H9 (cell line): ENCODE measurements around the gene CD2BP2. TPM values are rescaled to one million over a fixed set of nuclear protein-coding genes. Genes with fewer than 3 reads are reported as not detected.

Source experiments
- DNase-seq: peaks from one replicate; pipeline ENCODE4 v3.0.0-alpha.2; 2017
- H2AFZ ChIP-seq: one replicate; pipeline ENCODE4 v1.6.1; 2013; ENCODE audit warnings: mild to moderate bottlenecking, low read length, control low read depth, moderate library complexity
- H2AK5ac ChIP-seq: 2 replicates; pipeline ENCODE4 v1.6.1; 2013; ENCODE audit warnings: low read length, control low read depth, mixed read lengths; ENCODE audit not compliant: insufficient read length
- H2BK120ac ChIP-seq: one replicate; pipeline ENCODE4 v1.6.1; 2013; ENCODE audit warnings: low read depth, mild to moderate bottlenecking, low read length, control low read depth, inconsistent platforms; ENCODE audit not compliant: poor library complexity, severe bottlenecking
- H2BK12ac ChIP-seq: 2 replicates; pipeline ENCODE4 v1.6.1; 2013; ENCODE audit warnings: low read length, control low read depth, mixed read lengths, low read depth; ENCODE audit not compliant: insufficient read length
- H2BK15ac ChIP-seq: 2 replicates; pipeline ENCODE4 v1.6.1; 2013; ENCODE audit warnings: low read depth, low read length, control low read depth
- H2BK20ac ChIP-seq: one replicate; pipeline ENCODE4 v1.6.1; 2013; ENCODE audit warnings: low read depth, mild to moderate bottlenecking, low read length, control low read depth, inconsistent platforms; ENCODE audit not compliant: poor library complexity, severe bottlenecking
- H2BK5ac ChIP-seq: 2 replicates; pipeline ENCODE4 v1.6.1; 2013; ENCODE audit warnings: low read length, control low read depth, mixed read lengths; ENCODE audit not compliant: insufficient read length
- H3K14ac ChIP-seq: 2 replicates; pipeline ENCODE4 v1.6.1; 2013; ENCODE audit warnings: low read length, control low read depth; ENCODE audit not compliant: insufficient read depth
- H3K18ac ChIP-seq: 2 replicates; pipeline ENCODE4 v1.6.1; 2013; ENCODE audit warnings: low read depth, mild to moderate bottlenecking, mixed read lengths, low read length, control low read depth; ENCODE audit not compliant: insufficient read length
- H3K23ac ChIP-seq: 2 replicates; pipeline ENCODE4 v1.6.1; 2013; ENCODE audit warnings: low read length, control low read depth, mixed read lengths, low read depth; ENCODE audit not compliant: insufficient read length
- H3K23me2 ChIP-seq: 2 replicates; pipeline ENCODE4 v1.6.1; 2013; ENCODE audit warnings: low read depth, mild to moderate bottlenecking, mixed read lengths, low read length, control low read depth; ENCODE audit not compliant: insufficient read length, poor library complexity, severe bottlenecking
- H3K27ac ChIP-seq: 2 replicates; pipeline ENCODE4 v1.5.1; 2013; ENCODE audit warnings: low read length, control low read depth, mixed read lengths, low read depth; ENCODE audit not compliant: insufficient read length
- H3K27me3 ChIP-seq: 2 replicates; pipeline ENCODE4 v1.6.1; 2013; ENCODE audit warnings: low read length, control low read depth, inconsistent platforms; ENCODE audit not compliant: insufficient read depth
- H3K4ac ChIP-seq: 2 replicates; pipeline ENCODE4 v1.6.1; 2013; ENCODE audit warnings: low read depth, mild to moderate bottlenecking, control low read depth, inconsistent platforms, low read length, moderate library complexity
- H3K4me1 ChIP-seq: 2 replicates; pipeline ENCODE4 v1.6.1; 2013; ENCODE audit warnings: low read length, control low read depth, inconsistent platforms; ENCODE audit not compliant: insufficient read depth
- H3K4me2 ChIP-seq: 2 replicates; pipeline ENCODE4 v1.6.1; 2013; ENCODE audit warnings: low read length, control low read depth, mixed read lengths; ENCODE audit not compliant: insufficient read length, insufficient read depth
- H3K56ac ChIP-seq: 2 replicates; pipeline ENCODE4 v1.6.1; 2013; ENCODE audit warnings: low read depth, mild to moderate bottlenecking, mixed read lengths, low read length, control low read depth; ENCODE audit not compliant: insufficient read length
- H3K79me1 ChIP-seq: 2 replicates; pipeline ENCODE4 v1.6.1; 2013; ENCODE audit warnings: low read depth, mild to moderate bottlenecking, moderate library complexity, low read length, control low read depth, inconsistent platforms; ENCODE audit not compliant: insufficient read depth, poor library complexity, severe bottlenecking
- H3K79me2 ChIP-seq: 2 replicates; pipeline ENCODE4 v1.6.1; 2013; ENCODE audit warnings: low read length, control low read depth, inconsistent platforms; ENCODE audit not compliant: insufficient read depth
- H3K9ac ChIP-seq: 2 replicates; pipeline ENCODE4 v1.6.1; 2013; ENCODE audit warnings: low read length, control low read depth, mixed read lengths; ENCODE audit not compliant: insufficient read length; ENCODE audit errors: extremely low read depth
- H3K9me3 ChIP-seq: one replicate; pipeline ENCODE4 v1.6.1; 2013; ENCODE audit warnings: low read depth, low read length, inconsistent platforms; ENCODE audit not compliant: control insufficient read depth
- H3T11ph ChIP-seq: one replicate; pipeline ENCODE4 v1.6.1; 2013; ENCODE audit warnings: mild to moderate bottlenecking, low read length, control low read depth, inconsistent platforms
- H4K20me1 ChIP-seq: one replicate; pipeline ENCODE4 v1.6.1; 2013; ENCODE audit not compliant: control insufficient read depth, insufficient read length, insufficient read depth
- H4K5ac ChIP-seq: 2 replicates; pipeline ENCODE4 v1.6.1; 2013; ENCODE audit warnings: low read depth, mild to moderate bottlenecking, mixed read lengths, low read length, control low read depth; ENCODE audit not compliant: insufficient read length
- H4K8ac ChIP-seq: replicated peaks from 2 replicates; pipeline ENCODE4 v1.6.1; 2013; ENCODE audit warnings: low read length, control low read depth, mixed read lengths, low read depth; ENCODE audit not compliant: insufficient read length
- H4K91ac ChIP-seq: 2 replicates; pipeline ENCODE4 v1.6.1; 2013; ENCODE audit warnings: low read depth, mild to moderate bottlenecking, moderate library complexity, mixed read lengths, low read length, control low read depth; ENCODE audit not compliant: insufficient read length
- H3K27ac Mint-ChIP-seq, 3 experiments: 2 replicates in 2 of 3; 3 replicates in 1 of 3; pipeline ENCODE4 v1.8.0; 2020 to 2021; ENCODE audit warnings: mixed read lengths in 3 of 3, mild to moderate bottlenecking in 1 of 3, moderate library complexity in 1 of 3
- H3K27me3 Mint-ChIP-seq: 2 replicates; pipeline ENCODE4 v1.8.0; 2021; ENCODE audit warnings: low read depth, mild to moderate bottlenecking, moderate library complexity, mixed read lengths
- H3K36me3 Mint-ChIP-seq, 3 experiments: 2 replicates in 2 of 3; 3 replicates in 1 of 3; pipeline ENCODE4 v1.8.0; 2020 to 2021; ENCODE audit warnings: low read depth in 3 of 3, mixed read lengths in 3 of 3; ENCODE audit not compliant: insufficient read depth in 1 of 3
- H3K4me1 Mint-ChIP-seq, 2 experiments: 2 replicates each; pipeline ENCODE4 v1.8.0; 2020; ENCODE audit warnings: mixed read lengths in 2 of 2
- H3K4me3 Mint-ChIP-seq, 2 experiments: 2 replicates in 1 of 2; 3 replicates in 1 of 2; pipeline ENCODE4 v1.8.0; 2020 to 2021; ENCODE audit warnings: mild to moderate bottlenecking in 2 of 2, mixed read lengths in 2 of 2, moderate library complexity in 1 of 2
- H3K9me3 Mint-ChIP-seq, 2 experiments: 2 replicates in 1 of 2; 3 replicates in 1 of 2; pipeline ENCODE4 v1.8.0; 2020; ENCODE audit warnings: mild to moderate bottlenecking in 2 of 2, mixed read lengths in 2 of 2, moderate library complexity in 1 of 2
- WGBS: extraction: QIAGEN DNeasy Blood & Tissue Kit; methylation state at CpG from one replicate; pipeline ENCODE4 v1.1.7; 2013; ENCODE audit warnings: missing lambda C conversion rate, low lambda C conversion rate, mixed read lengths; ENCODE audit not compliant: insufficient read length; ENCODE audit errors: extremely low coverage; 5-methylcytosine and 5-hydroxymethylcytosine counted together
- total RNA-seq: library from RNA; stranded (reverse); gene quantifications from 2 replicates; pipeline ENCODE4 v1.2.1, GENCODE V29; 2021
- TF ChIP-seq, protein P1 (sequence below): fragments of 200-600 bp; sonication (generic); conservative IDR thresholded peaks from 3 replicates; pipeline ENCODE4 v1.8.0; 2021; ENCODE audit warnings: antibody characterized with exemption, mild to moderate bottlenecking

Gene CD2BP2
- total RNA-seq, 1 experiment from 2014 or later, result 90.1 TPM

DNA sequence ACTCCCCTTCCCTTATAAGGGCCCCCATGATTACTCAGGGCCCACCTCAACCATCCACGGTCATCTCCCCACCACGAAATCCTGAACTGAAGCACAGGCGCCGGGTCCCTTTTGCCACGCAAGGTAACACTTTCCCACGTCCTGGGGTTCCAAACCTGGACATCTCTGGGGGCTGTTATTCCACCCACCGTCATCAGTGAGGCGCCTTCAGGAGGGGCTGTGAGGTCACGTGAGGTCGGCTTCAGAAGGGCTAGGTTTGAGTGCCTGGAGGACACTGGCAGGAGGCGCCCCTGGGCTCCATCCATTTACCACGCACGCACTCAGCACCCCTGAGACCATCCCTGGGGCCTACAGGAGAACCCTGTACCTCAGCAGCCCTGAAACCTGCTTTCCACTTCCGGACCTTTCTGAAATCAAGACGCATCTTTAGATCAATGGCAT, 4.1 kb downstream of the CD2BP2 start:
- no peak overlapping the region; a peak in 1 of 7 replicates for H3K27ac Mint-ChIP-seq
- DNase-seq, result no peak
- no peak overlapping the region for H3K56ac ChIP-seq

More for the DNA sequence above, 4.1 kb downstream of the CD2BP2 start:
- Histone ChIP-seq H3K9ac (no peak overlapping the region), H3K23ac (no peak overlapping the region), H3K9me3 (no peaks in the 10 kb centered on the region), H3K4me2 (no peak overlapping the region), H2AK5ac (no peak overlapping the region), H3K79me1 (peaks cover 8% of the 10 kb centered on the region), H3T11ph (no peak overlapping the region), H4K5ac (no peak overlapping the region), H2BK120ac (no peak overlapping the region), H3K14ac (no peak overlapping the region), H4K91ac (no peak overlapping the region), H3K27ac (no peak overlapping the region), H2BK5ac (no peak overlapping the region), H4K20me1 (no peaks in the 10 kb centered on the region), H4K8ac (no peak overlapping the region), H3K18ac (no peak overlapping the region), H3K79me2 (peaks cover 3% of the 10 kb centered on the region; the same call in 1 of the 2 replicates), H3K4ac (no peak overlapping the region), H2BK12ac (no peak overlapping the region), H3K27me3 (no peaks in the 10 kb centered on the region), H2AFZ (no peak overlapping the region), H3K23me2 (peaks cover 12% of the 10 kb centered on the region), H2BK15ac (no peak overlapping the region), H2BK20ac (no peak overlapping the region), H3K4me1 (no peaks in the 10 kb centered on the region)
- WGBS, result no CpG with 5 or more reads among the region's 15 CpGs
- TF ChIP-seq, protein P1, sequence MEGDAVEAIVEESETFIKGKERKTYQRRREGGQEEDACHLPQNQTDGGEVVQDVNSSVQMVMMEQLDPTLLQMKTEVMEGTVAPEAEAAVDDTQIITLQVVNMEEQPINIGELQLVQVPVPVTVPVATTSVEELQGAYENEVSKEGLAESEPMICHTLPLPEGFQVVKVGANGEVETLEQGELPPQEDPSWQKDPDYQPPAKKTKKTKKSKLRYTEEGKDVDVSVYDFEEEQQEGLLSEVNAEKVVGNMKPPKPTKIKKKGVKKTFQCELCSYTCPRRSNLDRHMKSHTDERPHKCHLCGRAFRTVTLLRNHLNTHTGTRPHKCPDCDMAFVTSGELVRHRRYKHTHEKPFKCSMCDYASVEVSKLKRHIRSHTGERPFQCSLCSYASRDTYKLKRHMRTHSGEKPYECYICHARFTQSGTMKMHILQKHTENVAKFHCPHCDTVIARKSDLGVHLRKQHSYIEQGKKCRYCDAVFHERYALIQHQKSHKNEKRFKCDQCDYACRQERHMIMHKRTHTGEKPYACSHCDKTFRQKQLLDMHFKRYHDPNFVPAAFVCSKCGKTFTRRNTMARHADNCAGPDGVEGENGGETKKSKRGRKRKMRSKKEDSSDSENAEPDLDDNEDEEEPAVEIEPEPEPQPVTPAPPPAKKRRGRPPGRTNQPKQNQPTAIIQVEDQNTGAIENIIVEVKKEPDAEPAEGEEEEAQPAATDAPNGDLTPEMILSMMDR, result no peak
- no peaks in the 10 kb centered on the region; the same call in 1 of the 2 replicates for H3K27me3 Mint-ChIP-seq
- H3K4me3 Mint-ChIP-seq, result no peak overlapping the region
- H3K9me3 Mint-ChIP-seq, result no peaks in the 10 kb centered on the region
- peaks cover 8 to 11% of the 10 kb centered on the region in 2 experiments for H3K4me1 Mint-ChIP-seq
- H3K36me3 Mint-ChIP-seq, result peaks cover 25 to 54% (median 47%) of the 10 kb centered on the region in 3 experiments; a peak in 6 of 7 replicates
